Measurements from ENCODE around the gene DNAH11. TPM values are rescaled to one million over a fixed set of nuclear protein-coding genes. Genes with fewer than 3 reads are reported as not detected.
"Not testable (repeated sequence)": the region's sequence is repeated elsewhere in the genome, so short reads cannot be mapped to it uniquely, and the experiment has no call there.

DNAH11 gene
- total and polyA plus RNA-seq, 2 of the 8 experiments (the other 6 are each of a cell fraction or from before 2014, with no cell fraction given) = 1.8 to 4.9 TPM

GRCh38 chr7:21536445-21537118 lies 6.3 kb upstream of the DNAH11 start:
- not testable (repeated sequence) for H3K36me3 ChIP-seq (ENCODE audit: control insufficient read depth in 2 of 4, insufficient read depth in 4 of 4, low read length in 3 of 4); H2BK20ac ChIP-seq (ENCODE audit: low read length); H3K4me1 ChIP-seq (replicated peaks in 1 of 4; ENCODE audit: control insufficient read depth in 3 of 4, insufficient read depth in 4 of 4, low read length in 3 of 4); H4K20me1 ChIP-seq (replicated peaks in 1 of 2; ENCODE audit: control insufficient read depth in 1 of 2, insufficient read depth in 2 of 2, low read length in 2 of 2); H2BK12ac ChIP-seq (ENCODE audit: low read depth, low read length); H2BK5ac ChIP-seq (ENCODE audit: low read depth, low read length); H2AK5ac ChIP-seq (ENCODE audit: low read depth, low read length); H4K8ac ChIP-seq (ENCODE audit: extremely low read depth, insufficient read depth, low read length); H3K27me3 ChIP-seq (replicated peaks in 1 of 4; ENCODE audit: control insufficient read depth in 3 of 4, extremely low read depth in 1 of 4, insufficient read depth in 3 of 4, low read length in 3 of 4); H3K18ac ChIP-seq (ENCODE audit: extremely low read depth, low read length); H3K23me2 ChIP-seq (ENCODE audit: low read depth, low read length); H3K79me2 ChIP-seq (ENCODE audit: control insufficient read depth in 1 of 2, insufficient read depth in 2 of 2, low read length in 2 of 2); H3K4me2 ChIP-seq (ENCODE audit: insufficient read depth in 1 of 2, low read depth in 2 of 2, low read length in 2 of 2); H3K14ac ChIP-seq (ENCODE audit: insufficient read length); H3K27ac ChIP-seq (ENCODE audit: low read depth, low read length); H3K4ac ChIP-seq (replicated peaks; ENCODE audit: insufficient read length, low read depth, low read length); H3K23ac ChIP-seq (ENCODE audit: insufficient read length); H2AFZ ChIP-seq (ENCODE audit: low read length); FAIRE-seq; H3K79me1 ChIP-seq (ENCODE audit: low read depth, low read length); H4K91ac ChIP-seq (replicated peaks; ENCODE audit: insufficient read length, low read length); DNase-seq (ENCODE audit: low read depth in 1 of 2, low spot score in 2 of 2); H3K56ac ChIP-seq (replicated peaks; ENCODE audit: insufficient read length, low read depth, low read length); H4K5ac ChIP-seq (ENCODE audit: insufficient read length, low read depth, low read length); H3K9ac ChIP-seq (replicated peaks in 1 of 4; ENCODE audit: extremely low read depth in 1 of 4, low read depth in 3 of 4, low read length in 3 of 4); H2BK120ac ChIP-seq (replicated peaks; ENCODE audit: low read depth, low read length); H2BK15ac ChIP-seq (ENCODE audit: low read length); H3K9me3 ChIP-seq (ENCODE audit: insufficient read depth in 2 of 2, low read depth in 1 of 2, low read length in 1 of 2); H3K4me3 ChIP-seq (ENCODE audit: extremely low read depth in 1 of 4, insufficient read depth in 2 of 4, low read depth in 3 of 4, low read length in 4 of 4)
- 94% methylated on average over 20 of the region's 27 CpGs; no CpG with 5 or more reads in 1 of the 2 experiments for WGBS, 2 experiments (ENCODE audit: extremely low coverage in 1 of 2, insufficient coverage in 1 of 2, insufficient read length in 1 of 2, insufficient replicate concordance in 2 of 2, low coverage in 1 of 2, low lambda C conversion rate in 2 of 2, missing lambda C conversion rate in 1 of 2)
- ChIA-PET POLR2A (ENCODE audit: partially characterized antibody) (interaction anchor here (0.5 kb wide), 1 partner anchor 35 kb away, joined by 3 read pairs; no protein-coding TSS in a partner anchor), CTCF (ENCODE audit: partially characterized antibody) (interaction anchor here (0.6 to 1.6 kb wide), 4 partner anchors 13 to 269 kb away, joined by 3 to 4 read pairs (median 3); no protein-coding TSS in a partner anchor)
